Fibroblast of villous mesenchyme (primary cell): ENCODE measurements around the gene FADS1. TPM values are rescaled to one million over a fixed set of nuclear protein-coding genes. Genes with fewer than 3 reads are reported as not detected.

Source experiments
- DNase-seq: peaks from one replicate; pipeline ENCODE4 v3.0.0-alpha.2; 2010; ENCODE audit warnings: low read depth
- H3K4me3 ChIP-seq: 2 replicates; pipeline ENCODE4 v1.5.1; 2011; ENCODE audit warnings: low read depth, mild to moderate bottlenecking, low read length
- CTCF ChIP-seq: IDR thresholded peaks from 2 replicates; pipeline ENCODE4 v1.5.1; 2012; ENCODE audit warnings: low read depth, mild to moderate bottlenecking, low read length; ENCODE audit not compliant: insufficient read depth
- total RNA-seq: library from RNA; depleted of rRNA; stranded (reverse); fragments of >200 nt; gene quantifications from 2 replicates; pipeline ENCODE4 v1.2.3, GENCODE V29; 2012

The FADS1 gene
- total RNA-seq, 1 donor = 244 TPM

GRCh38 chr11:61779666-61780525, 36.9 kb downstream of the FADS1 start:
- DNase-seq = no peak
- H3K4me3 ChIP-seq = no peak overlapping the region
- no peak for TF ChIP-seq CTCF

DNA sequence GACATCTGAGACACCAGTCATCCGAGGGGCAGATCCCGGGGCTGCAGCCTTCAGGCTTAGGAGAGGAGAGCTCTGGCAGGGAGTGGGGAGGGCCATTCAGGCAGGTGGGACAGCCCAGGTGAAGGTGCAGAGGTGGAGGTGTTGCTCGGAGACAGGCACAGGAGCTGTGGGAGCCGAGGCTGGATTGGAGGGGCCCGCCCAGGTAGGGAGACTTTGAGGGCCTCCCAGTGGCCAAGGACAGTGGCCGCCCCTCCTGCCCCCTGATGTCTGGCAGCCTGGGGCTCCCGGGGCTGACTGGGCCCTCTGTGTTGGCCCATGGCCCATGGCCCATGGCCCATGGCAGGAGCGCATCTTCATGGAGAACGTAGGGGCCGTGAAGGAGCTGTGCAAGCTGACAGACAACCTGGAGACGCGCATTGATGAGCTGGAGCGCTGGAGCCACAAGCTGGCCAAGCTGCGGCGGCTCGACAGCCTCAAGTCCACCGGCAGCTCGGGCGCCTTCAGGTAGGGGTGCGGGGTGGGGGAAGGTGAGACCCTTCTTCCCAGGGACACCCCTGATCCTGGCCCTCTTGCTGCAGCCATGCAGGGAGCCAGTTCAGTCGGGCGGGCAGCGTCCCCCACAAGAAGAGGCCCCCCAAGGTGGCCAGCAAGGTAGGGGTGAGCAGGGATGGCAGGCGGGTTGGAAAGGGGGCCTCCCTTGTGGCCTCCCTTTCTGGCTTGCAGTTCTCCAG, 37.7 kb downstream of the FADS1 start:
- DNase-seq = no peak
- H3K4me3 ChIP-seq = no peak overlapping the region
- no peak for TF ChIP-seq CTCF

GRCh38 chr11:61778357-61778886, 38.4 kb downstream of the FADS1 start:
- no peak for DNase-seq

GRCh38 chr11:61777234-61778090, 39.3 kb downstream of the FADS1 start:
- DNase-seq = no peak
- no peak overlapping the region for H3K4me3 ChIP-seq
- TF ChIP-seq CTCF = no peak

More at GRCh38 chr11:61778357-61778886, 38.4 kb downstream of the FADS1 start:
- no peak for TF ChIP-seq CTCF
- H3K4me3 ChIP-seq = no peak overlapping the region

GRCh38 chr11:61776561-61777075, 40.2 kb downstream of the FADS1 start:
- H3K4me3 ChIP-seq = no peak overlapping the region
- peak; percentile 84 for TF ChIP-seq CTCF
- DNase-seq = peak; percentile 75
